Cerebellar nuclear complex (tissue), 1 donor: ENCODE measurements around the gene ENG.

Experiments
- DNase-seq, 2 experiments: peaks; one replicate each; lab custom pipeline; 2025; lab: John Stamatoyannopoulos, UW

The ENG gene

GRCh38 chr9:127814619-127815511 lies 39.6 kb downstream of the ENG start:
- DNase-seq = no peak

DNA sequence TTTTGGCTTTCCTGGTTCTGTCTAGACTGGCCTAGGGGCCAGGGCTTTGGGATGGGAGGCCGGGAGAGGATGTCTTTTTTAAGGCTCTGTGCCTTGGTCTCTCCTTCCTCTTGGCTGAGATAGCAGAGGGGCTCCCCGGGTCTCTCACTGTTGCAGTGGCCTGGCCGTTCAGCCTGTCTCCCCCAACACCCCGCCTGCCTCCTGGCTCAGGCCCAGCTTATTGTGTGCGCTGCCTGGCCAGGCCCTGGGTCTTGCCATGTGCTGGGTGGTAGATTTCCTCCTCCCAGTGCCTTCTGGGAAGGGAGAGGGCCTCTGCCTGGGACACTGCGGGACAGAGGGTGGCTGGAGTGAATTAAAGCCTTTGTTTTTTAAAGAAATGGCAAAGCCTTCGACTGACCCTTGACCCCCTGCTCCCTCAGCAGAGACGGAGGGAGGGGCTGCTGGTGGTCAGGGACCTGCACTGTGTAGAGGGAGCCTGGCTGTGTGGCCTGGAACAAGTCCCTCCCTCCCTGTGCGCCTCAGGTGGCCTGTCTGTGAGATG lies 40.7 kb downstream of the ENG start:
- DNase-seq = no peak

DNA sequence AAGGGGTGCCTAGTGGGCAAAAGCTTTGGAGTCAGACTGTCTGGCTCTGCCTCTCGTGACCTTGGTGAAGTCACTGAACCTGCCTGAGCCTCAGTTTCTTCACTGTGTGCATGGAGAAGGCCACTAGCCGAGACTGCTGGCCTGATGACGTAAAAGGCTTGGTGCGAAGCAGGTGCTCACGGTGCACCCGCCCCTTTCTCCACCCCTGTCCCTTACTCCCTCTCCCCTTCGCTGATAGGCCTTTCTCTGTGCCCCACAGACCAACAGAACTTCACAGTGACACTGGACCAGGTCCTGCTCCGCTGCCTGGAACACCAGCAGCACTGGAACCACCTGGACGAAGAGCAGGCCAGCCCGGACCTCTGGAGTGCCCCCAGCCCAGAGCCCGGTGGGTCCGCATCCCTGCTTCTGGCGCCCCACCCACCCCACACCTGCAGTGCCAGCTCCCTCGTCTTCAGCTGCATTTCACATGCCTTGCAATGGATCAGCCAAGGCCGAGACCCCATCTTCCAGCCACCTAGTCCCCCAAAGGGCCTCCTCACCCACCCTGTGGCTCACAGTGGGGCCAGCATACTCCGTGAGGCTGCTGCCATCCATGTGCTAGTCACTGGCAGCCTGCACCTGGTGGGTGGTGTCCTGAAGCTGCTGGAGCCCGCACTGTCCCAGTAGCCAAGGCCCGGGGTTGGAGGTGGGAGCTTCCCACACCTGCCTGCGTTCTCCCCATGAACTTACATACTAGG lies 41.4 kb downstream of the ENG start:
- no peak for DNase-seq

- DNase-seq = no peak
Measured at GRCh38 chr9:127812011-127812410, 42.4 kb downstream of the ENG start.

DNA sequence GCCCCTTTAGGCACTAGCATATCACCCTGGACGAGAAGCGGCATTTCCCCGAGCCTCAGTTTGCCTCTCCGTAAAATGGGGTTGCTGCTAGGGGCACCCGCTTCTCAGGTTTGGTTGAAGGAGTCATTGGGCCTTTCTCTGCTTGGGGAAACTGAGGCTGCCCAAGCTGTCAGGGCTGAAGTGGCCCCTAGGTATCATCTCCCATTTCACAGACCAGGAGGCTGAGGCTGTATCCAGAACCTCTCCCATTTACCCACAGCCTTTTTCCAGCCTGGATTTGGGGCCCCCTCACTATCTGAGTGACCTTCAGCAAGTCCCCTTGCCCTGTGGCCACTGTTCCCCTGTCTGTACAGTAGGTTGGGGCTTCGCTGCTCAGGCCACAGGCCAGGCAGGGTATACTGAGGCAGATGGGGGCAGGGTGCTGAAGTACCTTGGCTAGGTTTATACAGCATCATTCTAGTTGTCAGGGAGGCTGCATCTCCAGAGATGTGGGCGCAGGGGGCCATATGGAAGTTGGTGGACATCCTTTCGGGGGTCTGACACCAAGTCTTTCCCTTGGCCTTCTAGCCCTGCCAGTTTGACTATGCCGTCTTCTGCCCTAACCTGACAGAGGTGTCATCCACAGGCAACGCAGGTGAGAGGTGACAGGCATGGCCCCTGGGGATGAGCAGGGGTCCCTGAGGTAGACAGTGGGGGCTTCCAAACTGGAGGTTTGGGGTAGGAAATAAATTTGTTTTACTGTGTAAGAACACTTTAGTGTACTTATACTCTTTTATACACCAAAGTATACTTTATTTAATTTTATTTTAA lies 43.9 kb downstream of the ENG start:
- DNase-seq = no peak

DNA sequence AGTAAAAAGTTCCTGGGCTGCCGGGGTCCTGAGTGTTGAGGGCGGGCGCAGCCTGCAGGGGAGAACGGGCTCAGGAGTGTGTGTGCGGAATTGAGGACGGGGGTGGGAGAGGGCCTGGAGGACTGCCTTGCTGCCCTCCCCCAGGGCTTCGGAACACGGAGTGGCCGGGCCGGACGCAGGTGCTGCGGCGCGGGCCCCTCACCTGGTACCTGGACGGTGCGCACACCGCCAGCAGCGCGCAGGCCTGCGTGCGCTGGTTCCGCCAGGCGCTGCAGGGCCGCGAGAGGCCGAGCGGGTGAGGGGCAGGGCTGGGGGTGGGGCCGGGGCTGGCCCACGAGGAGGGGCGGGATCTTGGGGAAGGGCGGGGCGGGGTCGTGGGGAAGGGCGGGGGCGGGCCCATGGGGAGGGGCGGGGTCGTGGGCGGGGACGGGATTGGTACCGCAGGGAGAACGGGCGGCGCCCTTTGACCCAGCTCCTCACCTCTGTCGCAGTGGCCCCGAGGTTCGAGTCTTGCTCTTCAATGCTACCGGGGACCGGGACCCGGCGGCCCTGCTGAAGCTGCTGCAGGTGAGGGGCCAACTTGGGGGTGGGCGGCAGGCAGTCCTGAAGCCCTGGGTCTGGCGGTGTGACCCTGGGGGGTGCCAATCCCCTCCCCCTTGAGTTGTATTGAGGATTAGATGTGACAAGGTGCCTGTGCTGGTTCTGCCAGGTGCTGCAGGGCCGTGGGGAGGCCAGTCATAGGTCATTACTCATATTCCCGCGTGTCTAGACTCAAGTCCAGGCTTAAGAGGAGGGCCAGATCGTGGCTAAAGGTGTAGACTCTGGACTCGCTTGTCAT lies 44.7 kb downstream of the ENG start:
- DNase-seq = no peak

DNA sequence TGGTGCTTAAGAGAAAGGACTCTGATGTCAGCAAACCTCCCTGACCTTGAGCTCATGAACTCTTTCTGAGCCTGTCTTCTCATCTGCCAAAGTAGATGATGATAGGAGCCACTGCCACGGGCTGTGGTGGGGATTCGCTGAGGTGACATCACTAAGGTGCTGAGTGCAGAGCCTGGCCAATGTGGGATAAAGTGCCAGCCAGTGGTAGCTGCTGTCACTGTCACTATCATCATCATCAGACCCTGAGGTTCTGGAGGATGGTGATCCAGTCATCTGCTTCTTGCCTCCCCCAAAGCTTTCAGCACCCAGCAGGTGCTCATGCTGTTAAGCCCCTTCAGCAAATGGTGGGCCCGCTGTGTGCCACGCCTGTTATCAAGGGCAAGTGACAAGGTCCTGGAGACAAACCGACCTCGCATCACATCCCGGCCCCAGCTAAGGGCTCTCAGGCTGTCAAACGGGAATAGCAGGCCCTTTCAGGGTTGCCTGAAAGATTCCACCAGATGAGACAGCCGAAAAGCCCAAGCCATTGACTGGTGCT lies 45.4 kb downstream of the ENG start:
- no peak for DNase-seq

DNA sequence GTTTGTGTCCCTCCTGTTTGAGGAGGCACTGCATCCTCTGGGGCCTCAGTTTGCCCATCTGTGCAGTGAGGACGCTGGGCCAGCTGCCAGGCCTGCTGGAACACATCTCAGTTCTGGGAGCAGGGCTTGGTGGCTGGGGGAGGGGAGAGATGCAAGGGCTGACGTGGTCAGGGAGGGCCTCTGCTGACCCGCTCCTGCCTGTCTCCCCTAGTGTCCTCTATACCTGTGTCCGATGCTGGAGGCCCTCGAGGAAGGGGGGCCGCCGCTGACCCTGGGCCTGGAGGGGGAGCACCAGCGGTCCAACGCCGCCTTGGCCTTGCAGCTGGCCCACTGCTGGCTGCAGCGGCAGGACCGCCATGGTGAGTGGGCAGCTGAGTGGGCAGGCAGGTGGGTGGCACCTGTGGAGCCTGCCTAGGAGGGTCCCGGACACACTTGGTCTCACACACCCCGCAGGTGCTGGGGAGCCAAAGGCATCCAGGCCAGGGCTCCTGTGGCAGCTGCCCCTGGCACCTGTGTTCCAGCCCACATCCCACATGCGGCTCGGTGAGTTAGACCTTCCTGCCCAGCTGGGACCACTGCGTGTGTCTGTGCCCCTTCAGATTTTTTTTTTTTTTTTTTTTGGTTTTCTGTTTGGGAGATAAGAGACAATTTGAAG lies 46.0 kb downstream of the ENG start:
- DNase-seq = no peak

DNA sequence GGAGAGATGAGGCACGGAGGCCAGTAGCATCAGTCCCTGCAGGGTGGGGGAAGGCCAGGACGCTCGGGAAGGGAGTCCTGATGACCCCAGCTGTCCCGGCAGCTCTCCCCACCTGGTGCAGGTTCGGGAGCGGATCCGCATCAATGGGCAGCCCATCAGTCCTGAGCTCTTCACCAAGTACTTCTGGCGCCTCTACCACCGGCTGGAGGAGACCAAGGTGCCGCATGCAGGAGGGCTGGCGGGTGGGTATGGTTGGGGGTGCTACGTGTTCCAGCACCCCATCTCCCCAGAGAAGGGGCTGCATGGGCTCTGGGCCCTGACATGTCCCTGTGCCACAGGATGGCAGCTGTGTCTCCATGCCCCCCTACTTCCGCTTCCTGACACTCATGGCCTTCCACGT lies 47.6 kb downstream of the ENG start:
- no peak for DNase-seq

- no peak for DNase-seq
Measured at GRCh38 chr9:127805620-127806019, 48.8 kb downstream of the ENG start.

- no peak for DNase-seq
Measured at GRCh38 chr9:127803507-127804352, 50.7 kb downstream of the ENG start.

GRCh38 chr9:127802576-127803443 lies 51.6 kb downstream of the ENG start, which contains the start of gene FPGS:
Gene FPGS, plus strand, starts transcription at chr9:127802882. Its CDS starts 43 bp downstream, at chr9:127802925.
- DNase-seq = peak in 1 of 2 experiments; percentile 55

DNA sequence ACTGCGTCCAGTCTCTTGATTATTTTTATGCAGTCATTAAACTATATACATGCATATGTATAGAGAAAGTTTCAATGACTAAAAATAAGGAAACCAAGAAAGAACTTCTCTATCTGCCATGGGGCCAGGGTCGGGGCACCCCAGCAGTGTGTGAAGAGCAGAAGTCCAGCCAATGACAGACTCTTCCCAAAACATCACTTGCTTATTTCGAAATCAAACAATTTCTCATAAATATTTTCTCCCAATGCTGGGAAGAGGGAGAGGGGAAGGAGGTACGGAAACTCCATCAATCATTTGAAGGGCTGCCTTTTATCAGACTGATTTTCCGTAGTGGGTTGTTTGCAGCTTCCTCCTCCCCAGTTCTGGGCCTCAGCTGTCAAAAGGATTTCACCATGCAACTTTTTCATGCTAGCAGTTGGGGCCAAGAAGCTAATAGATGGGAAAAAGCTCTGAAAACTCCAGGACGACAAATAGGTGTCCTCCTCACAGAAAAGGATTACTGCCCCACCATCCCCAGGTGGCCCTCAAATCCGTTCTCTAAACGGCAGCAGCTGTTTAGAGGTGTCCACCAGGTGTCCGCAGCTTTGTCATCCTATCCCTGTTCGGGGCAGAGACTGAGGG lies 52.4 kb downstream of the ENG start:
- DNase-seq = no peak

- no peak for DNase-seq
Measured at GRCh38 chr9:127796852-127797370, 57.5 kb downstream of the ENG start.

- DNase-seq = no peak
Measured at GRCh38 chr9:127796225-127796813, 58.1 kb downstream of the ENG start.

DNA sequence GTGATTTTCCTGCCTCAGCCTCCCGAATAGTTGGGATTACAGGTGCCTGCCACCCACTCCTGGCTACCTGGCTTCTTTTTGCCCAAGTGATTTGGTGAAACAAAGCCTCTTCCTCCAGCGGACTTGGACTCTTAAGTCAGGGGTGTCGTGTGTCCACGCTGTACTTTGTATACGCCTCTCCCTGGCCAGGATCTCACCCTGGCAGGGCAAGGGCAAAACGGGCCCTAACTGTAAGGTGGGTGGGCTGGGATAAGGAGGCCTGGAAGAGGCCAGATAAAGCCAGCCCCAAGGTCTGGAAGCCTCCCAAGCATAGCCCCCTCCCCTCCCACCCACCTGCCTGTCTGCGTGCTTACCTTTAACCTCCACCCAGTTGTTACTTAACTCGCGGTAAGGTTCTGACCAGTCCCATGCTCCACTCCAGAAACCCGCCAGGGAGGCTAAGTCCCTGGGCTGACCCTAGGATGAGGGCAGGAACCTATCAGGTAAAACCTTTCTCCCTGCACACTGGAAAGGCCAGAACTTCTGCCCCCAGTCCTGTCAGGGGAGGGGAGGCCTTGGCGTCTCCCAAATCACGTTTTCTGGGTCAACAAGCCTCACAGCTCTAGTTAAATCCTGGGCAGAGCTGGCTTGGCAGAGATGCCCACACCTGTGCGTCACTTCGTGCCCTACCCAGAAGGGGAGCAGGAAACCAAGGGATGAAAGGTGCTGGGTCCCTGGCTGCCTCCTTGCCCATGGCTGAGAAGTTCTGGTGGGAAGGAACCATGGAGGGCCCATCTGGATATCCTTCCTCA lies 60.3 kb downstream of the ENG start:
- DNase-seq = no peak
